HUES6 (cell line): ENCODE measurements around the gene ECT2.
"Not testable (repeated sequence)": the region's sequence is repeated elsewhere in the genome, so short reads cannot be mapped to it uniquely, and the experiment has no call there.

ENCODE experiments used
- H3K27ac ChIP-seq: 2 replicates; pipeline ENCODE4 v1.7.0; 2013; ENCODE audit warnings: low read depth, mild to moderate bottlenecking, low read length, inconsistent platforms
- H3K27me3 ChIP-seq: 2 replicates; pipeline ENCODE4 v1.6.1; 2013; ENCODE audit warnings: low read length; ENCODE audit not compliant: control insufficient read depth, insufficient read depth
- H3K36me3 ChIP-seq: 2 replicates; pipeline ENCODE4 v1.6.1; 2013; ENCODE audit warnings: low read length; ENCODE audit not compliant: control insufficient read depth, insufficient read depth
- H3K4me1 ChIP-seq: 2 replicates; pipeline ENCODE4 v1.6.1; 2013; ENCODE audit warnings: low read length; ENCODE audit not compliant: control insufficient read depth, insufficient read depth
- H3K4me3 ChIP-seq: 2 replicates; pipeline ENCODE4 v1.5.1; 2013; ENCODE audit warnings: low read depth, low read length
- H3K9ac ChIP-seq: one replicate; pipeline ENCODE4 v1.6.1; 2013; ENCODE audit warnings: mild to moderate bottlenecking, low read length
- H3K9me3 ChIP-seq: 2 replicates; pipeline ENCODE4 v1.6.1; 2013; ENCODE audit warnings: low read depth, low read length; ENCODE audit not compliant: control insufficient read depth, insufficient read depth

ECT2 gene

DNA sequence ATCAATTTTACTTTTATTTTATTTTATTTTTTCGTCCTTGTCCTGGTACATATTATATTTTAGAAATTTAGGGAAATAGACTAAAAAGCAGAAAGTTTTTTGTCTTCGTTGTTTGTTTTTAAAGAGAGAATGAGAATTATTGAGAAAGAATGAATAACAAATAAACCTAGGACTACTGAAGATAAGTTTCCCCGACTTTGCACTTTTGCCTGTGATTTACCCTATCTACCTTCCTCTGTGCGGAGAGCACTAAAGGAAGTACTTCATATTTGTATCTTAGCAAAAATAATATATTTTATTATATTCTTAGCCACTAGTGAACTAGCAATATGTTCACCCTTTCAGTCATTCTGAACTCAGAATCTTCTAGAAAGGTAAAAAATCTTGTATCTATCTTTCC is 60.6 kb downstream of the ECT2 start:
- Histone ChIP-seq H3K4me1 (no peaks in the 10 kb centered on the region), H3K9me3 (no peaks in the 10 kb centered on the region), H3K4me3 (no peak overlapping the region), H3K27ac (no peak overlapping the region), H3K36me3 (peaks cover 62% of the 10 kb centered on the region), H3K9ac (no peak overlapping the region), H3K27me3 (no peaks in the 10 kb centered on the region)

DNA sequence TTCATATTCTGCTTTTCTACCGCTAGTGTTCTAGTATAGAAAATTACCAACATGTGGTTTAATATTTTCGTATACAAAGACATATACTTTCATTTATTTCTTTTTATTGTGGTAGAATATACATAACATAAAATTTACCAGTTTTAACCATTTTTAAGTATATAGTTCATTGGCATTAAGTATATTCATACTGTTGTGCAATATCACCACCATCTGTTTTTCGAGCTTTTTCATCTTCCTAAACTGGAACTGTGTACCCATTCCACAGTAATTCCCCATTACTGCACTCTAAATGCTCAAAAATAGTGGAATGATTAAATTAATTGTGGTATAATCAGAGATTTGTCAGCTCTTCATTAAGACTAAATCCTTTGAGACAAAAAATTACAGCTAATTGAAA is 62.9 kb downstream of the ECT2 start:
- no peaks in the 10 kb centered on the region for H3K9me3 ChIP-seq
- H3K36me3 ChIP-seq, result peaks cover 59% of the 10 kb centered on the region
- H3K27ac ChIP-seq, result no peak overlapping the region
- H3K9ac ChIP-seq, result no peak overlapping the region
- no peak overlapping the region for H3K4me3 ChIP-seq
- no peaks in the 10 kb centered on the region for H3K27me3 ChIP-seq
- H3K4me1 ChIP-seq, result no peaks in the 10 kb centered on the region

DNA sequence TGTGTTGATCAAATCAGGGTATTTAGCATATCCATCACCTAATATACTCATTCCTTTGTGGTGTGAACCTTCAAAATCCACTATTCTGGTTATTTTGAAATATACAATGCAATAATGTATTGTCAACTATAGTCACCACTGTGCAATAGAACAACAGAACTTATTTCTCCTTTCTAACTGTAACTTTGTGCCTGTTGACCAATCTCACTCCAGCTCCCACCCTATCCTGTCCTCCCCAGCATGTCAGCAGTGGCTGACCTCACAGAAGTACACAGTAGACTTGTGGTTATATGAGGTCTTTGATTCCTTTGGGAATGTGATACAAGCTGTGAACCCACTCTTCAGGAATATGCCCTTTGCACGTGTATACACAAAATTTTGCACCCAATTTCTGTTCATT is 64.2 kb downstream of the ECT2 start:
- H3K4me1 ChIP-seq, result no peaks in the 10 kb centered on the region
- H3K9ac ChIP-seq, result no peak overlapping the region
- no peaks in the 10 kb centered on the region for H3K9me3 ChIP-seq
- H3K4me3 ChIP-seq, result no peak overlapping the region
- H3K36me3 ChIP-seq, result peaks cover 55% of the 10 kb centered on the region
- no peaks in the 10 kb centered on the region for H3K27me3 ChIP-seq
- H3K27ac ChIP-seq, result no peak overlapping the region

DNA sequence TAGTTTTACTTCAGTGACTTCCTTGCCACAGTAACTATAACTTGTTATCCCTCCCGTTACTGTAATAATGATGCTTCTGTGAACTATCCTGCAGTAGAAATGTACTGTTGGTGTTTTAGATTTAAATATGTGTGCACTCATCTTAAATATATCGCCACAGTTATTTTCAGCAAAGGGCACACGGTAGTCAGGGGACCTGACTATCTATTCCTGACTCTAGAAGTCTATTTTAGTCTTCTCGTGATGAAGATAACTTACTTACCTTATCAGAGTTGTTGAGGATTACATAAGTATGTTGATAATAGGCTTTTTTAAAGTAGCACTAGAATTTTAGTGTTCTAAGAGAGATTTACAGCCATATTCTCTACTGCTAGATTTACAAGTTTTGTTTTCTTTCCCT is 65.3 kb downstream of the ECT2 start:
- Histone ChIP-seq H3K27me3 (no peaks in the 10 kb centered on the region), H3K27ac (no peak overlapping the region), H3K36me3 (peaks cover 63% of the 10 kb centered on the region), H3K4me1 (no peaks in the 10 kb centered on the region), H3K9ac (no peak overlapping the region), H3K9me3 (no peaks in the 10 kb centered on the region), H3K4me3 (no peak overlapping the region)

DNA sequence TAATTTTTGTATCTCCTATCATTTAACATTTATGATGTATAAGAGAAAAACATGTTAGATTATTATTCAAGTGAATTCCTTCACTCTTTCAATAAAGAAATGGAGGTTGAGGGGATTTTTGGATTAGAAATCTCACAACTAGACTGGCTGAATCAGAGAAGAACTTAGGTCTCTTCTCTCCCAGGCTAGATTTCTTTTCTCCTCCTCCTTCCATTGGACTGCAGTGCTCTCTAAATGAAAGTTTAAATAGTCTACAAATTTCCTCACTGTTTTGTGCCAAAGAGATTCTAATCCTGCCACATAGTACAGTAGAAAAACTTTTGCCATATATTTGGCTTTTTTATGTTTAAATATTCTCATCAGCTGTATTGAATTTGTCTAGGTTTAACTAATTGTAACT is 65.8 kb downstream of the ECT2 start:
- H3K27me3 ChIP-seq, result no peaks in the 10 kb centered on the region
- no peaks in the 10 kb centered on the region for H3K4me1 ChIP-seq
- H3K36me3 ChIP-seq, result peaks cover 65% of the 10 kb centered on the region
- no peak overlapping the region for H3K9ac ChIP-seq
- H3K4me3 ChIP-seq, result no peak overlapping the region
- H3K27ac ChIP-seq, result no peak overlapping the region
- no peaks in the 10 kb centered on the region for H3K9me3 ChIP-seq

DNA sequence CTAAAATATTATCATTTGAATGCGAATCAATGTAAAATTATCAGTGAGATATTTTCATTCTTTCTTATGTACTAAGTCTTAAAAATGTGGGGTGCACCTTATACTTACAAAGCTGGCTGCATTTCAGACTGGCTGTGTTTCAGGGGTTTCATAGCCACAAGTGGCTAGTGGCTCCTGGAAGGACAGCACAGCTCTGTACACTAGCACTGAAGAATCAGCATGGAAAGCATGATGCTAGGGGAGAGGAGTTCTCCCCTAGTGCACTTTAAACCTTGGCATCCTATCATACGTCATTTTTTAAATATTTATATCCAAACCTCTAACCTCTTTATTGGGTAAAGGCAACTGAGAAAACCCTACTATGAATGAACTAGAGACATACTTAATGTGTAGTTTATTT is 66.4 kb downstream of the ECT2 start:
- no peak overlapping the region for H3K4me3 ChIP-seq
- peaks cover 64% of the 10 kb centered on the region for H3K36me3 ChIP-seq

DNA sequence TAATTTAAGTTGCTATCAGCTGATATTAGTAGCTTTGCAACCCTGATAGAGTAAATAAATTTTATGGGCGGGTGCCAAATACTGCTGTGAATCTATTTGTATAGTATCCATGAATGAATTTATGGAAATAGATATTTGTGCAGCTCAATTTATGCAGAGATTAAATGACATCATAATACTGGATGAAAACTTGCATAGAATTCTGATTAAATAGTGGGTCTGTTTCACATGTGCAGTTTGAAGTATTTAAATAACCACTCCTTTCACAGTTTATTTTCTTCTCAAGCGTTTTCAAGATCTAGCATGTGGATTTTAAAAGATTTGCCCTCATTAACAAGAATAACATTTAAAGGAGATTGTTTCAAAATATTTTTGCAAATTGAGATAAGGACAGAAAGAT is 70.0 kb downstream of the ECT2 start:
- Histone ChIP-seq H3K4me3 (no peak overlapping the region), H3K4me1 (no peaks in the 10 kb centered on the region; the same call in 1 of the 2 replicates), H3K36me3 (peaks cover 45% of the 10 kb centered on the region)

More for the DNA sequence above, 66.4 kb downstream of the ECT2 start:
- Histone ChIP-seq H3K9ac (no peak overlapping the region), H3K27me3 (no peaks in the 10 kb centered on the region), H3K4me1 (no peaks in the 10 kb centered on the region), H3K27ac (no peak overlapping the region), H3K9me3 (no peaks in the 10 kb centered on the region)

DNA sequence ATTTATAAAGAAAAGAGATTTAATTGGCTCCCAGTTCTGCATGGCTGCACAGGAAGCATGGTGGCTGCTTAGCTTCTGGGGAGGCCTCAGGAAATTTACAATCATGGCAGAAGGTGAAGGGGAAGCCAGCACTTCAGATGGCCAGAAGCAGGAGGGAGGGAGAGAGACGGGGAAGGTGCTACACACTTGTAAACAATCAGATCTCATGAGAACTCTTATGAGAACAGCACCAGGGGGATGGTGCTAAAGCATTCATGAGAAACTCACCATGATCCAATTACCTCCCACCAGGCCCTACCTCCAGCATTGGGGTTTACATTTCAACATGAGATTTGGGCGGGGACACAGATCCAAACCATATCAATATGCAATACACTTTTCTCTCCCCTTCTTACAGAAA is 73.7 kb downstream of the ECT2 start:
- Histone ChIP-seq H3K4me3 (no peak overlapping the region), H3K4me1 (no peaks in the 10 kb centered on the region; the same call in 1 of the 2 replicates), H3K27ac (no peak overlapping the region), H3K27me3 (no peaks in the 10 kb centered on the region), H3K9ac (no peak overlapping the region), H3K9me3 (peaks cover 6% of the 10 kb centered on the region), H3K36me3 (peaks cover 14% of the 10 kb centered on the region)

More for the DNA sequence above, 70.0 kb downstream of the ECT2 start:
- H3K9me3 ChIP-seq, result no peaks in the 10 kb centered on the region
- no peak overlapping the region for H3K27ac ChIP-seq
- H3K9ac ChIP-seq, result no peak overlapping the region
- no peaks in the 10 kb centered on the region for H3K27me3 ChIP-seq

DNA sequence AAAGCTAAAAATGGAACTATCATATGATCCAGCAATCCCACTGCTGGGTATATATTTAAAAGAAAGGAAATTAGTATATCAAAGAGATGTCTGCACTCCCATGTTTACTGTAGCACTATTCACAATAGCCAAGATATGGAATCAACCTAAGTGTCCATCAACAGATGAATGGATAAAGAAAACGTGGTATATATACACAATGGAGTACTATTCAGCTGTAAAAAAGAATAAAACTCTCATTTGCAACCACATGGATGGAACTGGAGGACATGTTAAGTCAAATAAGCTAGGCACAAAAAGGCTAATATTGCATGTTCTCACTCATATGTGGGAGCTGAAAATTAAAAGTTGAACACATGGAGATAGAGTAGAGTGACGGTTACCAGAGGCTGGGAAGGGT is 76.7 kb downstream of the ECT2 start:
- not testable (repeated sequence) for H3K27me3 ChIP-seq, H3K36me3 ChIP-seq, H3K4me1 ChIP-seq, H3K9ac ChIP-seq, H3K4me3 ChIP-seq, H3K9me3 ChIP-seq, H3K27ac ChIP-seq

DNA sequence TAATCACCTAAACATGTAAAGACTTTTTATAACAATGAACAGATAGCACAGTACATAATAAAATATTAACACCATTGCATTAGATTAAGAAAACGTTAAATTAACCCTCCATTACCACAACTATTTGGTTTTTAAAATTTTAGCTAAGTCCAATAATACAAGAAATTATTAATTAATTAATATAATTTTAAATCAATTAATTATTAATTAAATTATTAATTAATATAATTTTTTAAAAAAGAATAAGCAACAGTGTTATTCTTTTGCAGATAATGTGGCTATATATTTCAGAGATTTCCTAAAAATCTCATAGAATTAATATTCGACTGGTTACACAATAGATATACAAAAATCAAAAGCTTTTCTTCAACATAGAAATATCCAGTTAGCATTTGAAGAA is 82.5 kb downstream of the ECT2 start:
- H3K27me3 ChIP-seq, result no peaks in the 10 kb centered on the region
- H3K4me3 ChIP-seq, result no peak overlapping the region
- no peaks in the 10 kb centered on the region for H3K36me3 ChIP-seq
- H3K4me1 ChIP-seq, result no peaks in the 10 kb centered on the region
- no peaks in the 10 kb centered on the region for H3K9me3 ChIP-seq
- no peak overlapping the region for H3K9ac ChIP-seq
- no peak overlapping the region for H3K27ac ChIP-seq

DNA sequence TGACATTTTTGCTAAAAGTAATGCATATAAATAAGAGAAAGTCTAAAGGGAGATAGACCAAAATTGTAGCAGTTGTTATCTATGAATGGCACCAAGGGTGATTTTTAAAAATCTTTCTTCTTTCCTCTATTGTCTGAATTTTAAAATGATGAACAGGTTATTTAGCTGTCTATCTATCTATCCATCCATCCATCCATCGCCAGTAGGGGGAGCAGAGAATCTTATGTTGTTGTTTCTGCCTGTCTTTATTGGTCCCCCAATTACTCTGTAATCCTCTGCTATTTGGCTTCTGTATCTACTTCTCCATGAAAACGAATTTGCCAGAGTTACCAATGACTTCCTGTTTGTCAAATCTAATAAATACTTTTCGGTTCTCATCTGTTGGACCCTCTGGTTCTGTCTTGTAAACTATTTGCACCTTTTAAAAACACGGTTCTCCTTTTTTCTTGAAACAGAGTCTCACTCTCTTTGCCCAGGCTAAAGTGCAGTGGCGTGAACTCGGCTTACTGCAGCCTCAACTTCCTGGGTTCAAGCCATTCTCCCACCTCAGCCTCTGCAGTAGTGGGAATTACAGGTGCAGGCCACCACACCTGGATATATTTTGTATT is 86.0 kb downstream of the ECT2 start:
- no peak overlapping the region for H3K4me3 ChIP-seq
- H3K9ac ChIP-seq, result no peak overlapping the region
- H3K9me3 ChIP-seq, result no peaks in the 10 kb centered on the region
- H3K36me3 ChIP-seq, result no peaks in the 10 kb centered on the region
- no peaks in the 10 kb centered on the region for H3K27me3 ChIP-seq
- H3K27ac ChIP-seq, result no peak overlapping the region
- H3K4me1 ChIP-seq, result peaks cover 4% of the 10 kb centered on the region; the same call in 1 of the 2 replicates

DNA sequence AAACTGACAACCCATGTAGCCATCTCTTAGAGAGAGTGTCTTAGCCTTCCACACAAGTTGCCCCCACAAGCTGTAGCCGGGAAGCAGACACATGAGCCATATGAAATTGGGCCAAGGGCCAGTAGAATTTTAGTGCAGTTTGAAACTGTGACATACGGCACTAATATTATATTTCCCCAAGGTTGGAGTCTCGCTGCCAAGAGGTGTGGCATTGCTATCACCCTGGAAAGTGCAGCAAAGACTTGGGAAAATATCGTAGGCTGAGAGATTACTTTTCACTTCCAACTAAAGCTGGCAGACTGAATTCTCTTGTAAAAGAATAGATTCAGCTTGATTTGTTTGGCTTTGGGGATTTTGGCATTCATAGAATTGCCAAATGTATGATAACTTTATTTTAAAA is 89.2 kb downstream of the ECT2 start:
- H3K4me3 ChIP-seq, result no peak overlapping the region
- no peaks in the 10 kb centered on the region for H3K9me3 ChIP-seq
- H3K36me3 ChIP-seq, result no peaks in the 10 kb centered on the region
- no peak overlapping the region for H3K27ac ChIP-seq
- H3K27me3 ChIP-seq, result no peaks in the 10 kb centered on the region
- H3K4me1 ChIP-seq, result peaks cover 4% of the 10 kb centered on the region; the same call in 1 of the 2 replicates
- H3K9ac ChIP-seq, result no peak overlapping the region
